GM19351 (cell line): ENCODE measurements around the gene NRXN2.
"Not testable (repeated sequence)": the region's sequence is repeated elsewhere in the genome, so short reads cannot be mapped to it uniquely, and the experiment has no call there.

Experiments
- ATAC-seq: cut with Tn5 transposase; IDR thresholded peaks from one replicate; pipeline ENCODE4 v1.9.1; 2021; ENCODE audit warnings: mild to moderate bottlenecking, moderate library complexity; ENCODE audit not compliant: unreplicated experiment

NRXN2 gene

GRCh38 chr11:64677441-64678023 lies 45.5 kb downstream of the NRXN2 start:
- ATAC-seq = no peak

- ATAC-seq = no peak
Measured at GRCh38 chr11:64676261-64676615, 46.8 kb downstream of the NRXN2 start.

- ATAC-seq = no peak
Measured at GRCh38 chr11:64675450-64676260, 47.3 kb downstream of the NRXN2 start.

GRCh38 chr11:64674774-64675173 lies 48.2 kb downstream of the NRXN2 start:
- ATAC-seq = no peak

- ATAC-seq = no peak
Measured at GRCh38 chr11:64673279-64673678, 49.7 kb downstream of the NRXN2 start.

- ATAC-seq = no peak
Measured at GRCh38 chr11:64672875-64673274, 50.1 kb downstream of the NRXN2 start.

- ATAC-seq = no peak
Measured at GRCh38 chr11:64670975-64671374, 52.0 kb downstream of the NRXN2 start.

- no peak for ATAC-seq
Measured at GRCh38 chr11:64667154-64667745, 55.7 kb downstream of the NRXN2 start.

- ATAC-seq = no peak
Measured at GRCh38 chr11:64665411-64665821, 57.6 kb downstream of the NRXN2 start.

- ATAC-seq = not testable (repeated sequence)
Measured at GRCh38 chr11:64664236-64664870, 58.6 kb downstream of the NRXN2 start.

GRCh38 chr11:64663656-64664055 lies 59.3 kb downstream of the NRXN2 start:
- no peak for ATAC-seq

- no peak for ATAC-seq
Measured at GRCh38 chr11:64661614-64662013, 61.4 kb downstream of the NRXN2 start.

- no peak for ATAC-seq
Measured at GRCh38 chr11:64661146-64661545, 61.9 kb downstream of the NRXN2 start.

GRCh38 chr11:64660706-64661105 lies 62.3 kb downstream of the NRXN2 start:
- no peak for ATAC-seq

GRCh38 chr11:64660205-64660604 lies 62.8 kb downstream of the NRXN2 start:
- no peak for ATAC-seq

GRCh38 chr11:64659417-64660144 lies 63.4 kb downstream of the NRXN2 start:
- ATAC-seq = no peak

GRCh38 chr11:64658265-64658664 lies 64.7 kb downstream of the NRXN2 start:
- ATAC-seq = no peak

GRCh38 chr11:64656862-64657261 lies 66.1 kb downstream of the NRXN2 start:
- no peak for ATAC-seq

GRCh38 chr11:64655941-64656601 lies 66.9 kb downstream of the NRXN2 start:
- ATAC-seq = no peak

GRCh38 chr11:64654958-64655541 lies 67.9 kb downstream of the NRXN2 start:
- ATAC-seq = no peak
